DOHH2 (cell line): ENCODE results near the gene CLIP3.

Experiments used
- CTCF ChIP-seq: fragments of 200-600 bp; sonication (generic); IDR thresholded peaks from one replicate; pipeline ENCODE4 v1.5.1; 2014; ENCODE audit warnings: antibody characterized with exemption, mild to moderate bottlenecking, low read depth, low read length; ENCODE audit not compliant: poor library complexity, severe bottlenecking
- EZH2phosphoT487 ChIP-seq: fragments of 200-600 bp; sonication (generic); IDR thresholded peaks from 2 replicates; pipeline ENCODE4 v1.6.1; 2017; ENCODE audit warnings: borderline replicate concordance, mild to moderate bottlenecking, antibody characterized with exemption, low read length, moderate library complexity, mixed read lengths

GRCh38 chr19:36003284-36003683 lies 29.4 kb downstream of the CLIP3 start:
- TF ChIP-seq CTCF = no peak
- TF ChIP-seq EZH2phosphoT487 = no peak
